ENCODE measurements around the gene ARMC3. TPM values are rescaled to one million over a fixed set of nuclear protein-coding genes. Genes with fewer than 3 reads are reported as not detected.
A peak's percentile ranks its signal among the peaks of the same experiment; 100 is the strongest.

Gene ARMC3
- total RNA-seq, 1 experiment from 2014 or later, result 0.28 TPM

- DNase-seq (ENCODE audit: low spot score) (no peak), ATAC-seq (no peak)
- Mint-ChIP-seq H3K9me3 (peaks cover 39% of the 10 kb centered on the region), H3K27ac (no peak overlapping the region), H3K4me3 (no peak overlapping the region), H3K36me3 (peaks cover 20% of the 10 kb centered on the region), H3K4me1 (peaks cover 14% of the 10 kb centered on the region), H3K27me3 (ENCODE audit: low read depth) (no peaks in the 10 kb centered on the region)
- CTCF ChIA-PET, result no interaction called here
- TF ChIP-seq ZNF121 (CRISPR knock-in tag; IDR thresholded peaks at IDR 0.05), result no peak
- no peak for TF ChIP-seq MYBL2 (CRISPR knock-in tag; IDR thresholded peaks at IDR 0.05)
- no peak for TF ChIP-seq OVOL2 (CRISPR knock-in tag; IDR thresholded peaks at IDR 0.05; ENCODE audit: borderline replicate concordance)
- TF ChIP-seq ZNF423 (CRISPR knock-in tag; IDR thresholded peaks at IDR 0.05), result no peak
- TF ChIP-seq ZNF512 (CRISPR knock-in tag; IDR thresholded peaks at IDR 0.05; ENCODE audit: borderline replicate concordance), result no peak
- no peak for TF ChIP-seq SOX15 (CRISPR knock-in tag; IDR thresholded peaks at IDR 0.05)
- TF ChIP-seq JUN (CRISPR knock-in tag; IDR thresholded peaks at IDR 0.05), result no peak
- no peak for TF ChIP-seq PRDM15 (CRISPR knock-in tag; IDR thresholded peaks at IDR 0.05)
- POLR2A ChIA-PET, result no interaction called here
These were observed 34.1 kb upstream of the ARMC3 start for GRCh38 chr10:22893781-22894180.

- peaks cover 20% of the 10 kb centered on the region for H3K36me3 Mint-ChIP-seq
- TF ChIP-seq, protein P1, sequence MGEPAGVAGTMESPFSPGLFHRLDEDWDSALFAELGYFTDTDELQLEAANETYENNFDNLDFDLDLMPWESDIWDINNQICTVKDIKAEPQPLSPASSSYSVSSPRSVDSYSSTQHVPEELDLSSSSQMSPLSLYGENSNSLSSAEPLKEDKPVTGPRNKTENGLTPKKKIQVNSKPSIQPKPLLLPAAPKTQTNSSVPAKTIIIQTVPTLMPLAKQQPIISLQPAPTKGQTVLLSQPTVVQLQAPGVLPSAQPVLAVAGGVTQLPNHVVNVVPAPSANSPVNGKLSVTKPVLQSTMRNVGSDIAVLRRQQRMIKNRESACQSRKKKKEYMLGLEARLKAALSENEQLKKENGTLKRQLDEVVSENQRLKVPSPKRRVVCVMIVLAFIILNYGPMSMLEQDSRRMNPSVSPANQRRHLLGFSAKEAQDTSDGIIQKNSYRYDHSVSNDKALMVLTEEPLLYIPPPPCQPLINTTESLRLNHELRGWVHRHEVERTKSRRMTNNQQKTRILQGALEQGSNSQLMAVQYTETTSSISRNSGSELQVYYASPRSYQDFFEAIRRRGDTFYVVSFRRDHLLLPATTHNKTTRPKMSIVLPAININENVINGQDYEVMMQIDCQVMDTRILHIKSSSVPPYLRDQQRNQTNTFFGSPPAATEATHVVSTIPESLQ (CRISPR knock-in tag; IDR thresholded peaks at IDR 0.05), result no peak
- no peak for TF ChIP-seq GTF2I (CRISPR knock-in tag; conservative IDR thresholded peaks at IDR 0.05)
- no peak for TF ChIP-seq ZNF121 (CRISPR knock-in tag; IDR thresholded peaks at IDR 0.05)
- no peak for TF ChIP-seq GRHL2 (CRISPR knock-in tag; IDR thresholded peaks at IDR 0.05; ENCODE audit: insufficient replicate concordance, severe bottlenecking)
- TF ChIP-seq PRDM15 (CRISPR knock-in tag; IDR thresholded peaks at IDR 0.05), result no peak
- POLR2A ChIA-PET, result no interaction called here
- peaks cover 14% of the 10 kb centered on the region for H3K4me1 Mint-ChIP-seq
- no peaks in the 10 kb centered on the region for H3K27me3 Mint-ChIP-seq (ENCODE audit: low read depth)
- ATAC-seq (peak; percentile 38; the same call in 1 of the 2 replicates), DNase-seq (ENCODE audit: low spot score) (no peak)
- CTCF ChIA-PET, result no interaction called here
- no peak overlapping the region for H3K27ac Mint-ChIP-seq
- no peak overlapping the region for H3K4me3 Mint-ChIP-seq
- H3K9me3 Mint-ChIP-seq, result peaks cover 39% of the 10 kb centered on the region
These were observed 33.1 kb upstream of the ARMC3 start for GRCh38 chr10:22894714-22895113.

- peaks cover 38% of the 10 kb centered on the region for H3K9me3 Mint-ChIP-seq
- ATAC-seq (peak; percentile 16; the same call in 1 of the 2 replicates), DNase-seq (ENCODE audit: low spot score) (no peak)
- no peak overlapping the region for H3K4me3 Mint-ChIP-seq
- peaks cover 14% of the 10 kb centered on the region for H3K4me1 Mint-ChIP-seq
- ChIA-PET POLR2A (no interaction called here), CTCF (no interaction called here)
- no peaks in the 10 kb centered on the region for H3K27me3 Mint-ChIP-seq (ENCODE audit: low read depth)
- no peak overlapping the region for H3K27ac Mint-ChIP-seq
- H3K36me3 Mint-ChIP-seq, result peaks cover 16% of the 10 kb centered on the region
- TF ChIP-seq NR1H2 (CRISPR knock-in tag; IDR thresholded peaks at IDR 0.05), result no peak
- TF ChIP-seq FOXP4 (CRISPR knock-in tag; IDR thresholded peaks at IDR 0.05), result no peak
- TF ChIP-seq, protein P2, sequence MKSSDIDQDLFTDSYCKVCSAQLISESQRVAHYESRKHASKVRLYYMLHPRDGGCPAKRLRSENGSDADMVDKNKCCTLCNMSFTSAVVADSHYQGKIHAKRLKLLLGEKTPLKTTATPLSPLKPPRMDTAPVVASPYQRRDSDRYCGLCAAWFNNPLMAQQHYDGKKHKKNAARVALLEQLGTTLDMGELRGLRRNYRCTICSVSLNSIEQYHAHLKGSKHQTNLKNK (CRISPR knock-in tag; IDR thresholded peaks at IDR 0.05), result no peak
- TF ChIP-seq RELA (CRISPR knock-in tag; IDR thresholded peaks at IDR 0.05; ENCODE audit: borderline replicate concordance), result no peak
- no peak for TF ChIP-seq NR2C2 (CRISPR knock-in tag; IDR thresholded peaks at IDR 0.05)
- TF ChIP-seq SMAD4 (CRISPR knock-in tag; IDR thresholded peaks at IDR 0.05), result no peak
- TF ChIP-seq FOXJ3 (CRISPR knock-in tag; IDR thresholded peaks at IDR 0.05; ENCODE audit: borderline replicate concordance), result no peak
- TF ChIP-seq SOX15 (CRISPR knock-in tag; IDR thresholded peaks at IDR 0.05), result no peak
- TF ChIP-seq KAT7 (CRISPR knock-in tag; IDR thresholded peaks at IDR 0.05; ENCODE audit: borderline replicate concordance), result no peak
- TF ChIP-seq ATF1 (CRISPR knock-in tag; IDR thresholded peaks at IDR 0.05), result no peak
These were observed 32.6 kb upstream of the ARMC3 start for GRCh38 chr10:22895252-22895651.
